HG03439 (cell line): ENCODE results near the gene SIRPD.

Experiments
- ATAC-seq: cut with Tn5 transposase; IDR thresholded peaks from one replicate; pipeline ENCODE4 v1.9.1; 2021; ENCODE audit warnings: mild to moderate bottlenecking, moderate library complexity; ENCODE audit not compliant: unreplicated experiment

Gene SIRPD

GRCh38 chr20:1538655-1539054, 18.9 kb downstream of the SIRPD start:
- ATAC-seq = no peak

- no peak for ATAC-seq
Measured at GRCh38 chr20:1537731-1538058, 19.8 kb downstream of the SIRPD start.

GRCh38 chr20:1536893-1537730, 20.4 kb downstream of the SIRPD start:
- ATAC-seq = no peak

GRCh38 chr20:1535420-1536175, 21.9 kb downstream of the SIRPD start:
- peak; percentile 90 for ATAC-seq

GRCh38 chr20:1534526-1534925, 23.0 kb downstream of the SIRPD start:
- ATAC-seq = no peak

- no peak for ATAC-seq
Measured at GRCh38 chr20:1533059-1533458, 24.4 kb downstream of the SIRPD start.

GRCh38 chr20:1528811-1529210, 28.7 kb downstream of the SIRPD start:
- ATAC-seq = no peak

- ATAC-seq = no peak
Measured at GRCh38 chr20:1527923-1528322, 29.6 kb downstream of the SIRPD start.

- no peak for ATAC-seq
Measured at GRCh38 chr20:1526896-1527295, 30.6 kb downstream of the SIRPD start.

GRCh38 chr20:1526310-1526709, 31.2 kb downstream of the SIRPD start:
- ATAC-seq = no peak

GRCh38 chr20:1524004-1524403, 33.5 kb downstream of the SIRPD start:
- no peak for ATAC-seq

- ATAC-seq = no peak
Measured at GRCh38 chr20:1517010-1517409, 40.5 kb downstream of the SIRPD start.

GRCh38 chr20:1513801-1514200, 43.7 kb downstream of the SIRPD start:
- no peak for ATAC-seq

GRCh38 chr20:1509237-1509636, 48.3 kb downstream of the SIRPD start:
- ATAC-seq = no peak

- no peak for ATAC-seq
Measured at GRCh38 chr20:1508574-1508973, 48.9 kb downstream of the SIRPD start.

GRCh38 chr20:1507276-1507675, 50.2 kb downstream of the SIRPD start:
- ATAC-seq = no peak

GRCh38 chr20:1505871-1506270, 51.6 kb downstream of the SIRPD start:
- no peak for ATAC-seq

GRCh38 chr20:1505361-1505760, 52.1 kb downstream of the SIRPD start:
- no peak for ATAC-seq

- ATAC-seq = peak; percentile 85
Measured at GRCh38 chr20:1503564-1504227, 53.8 kb downstream of the SIRPD start.

GRCh38 chr20:1500496-1500895, 57.0 kb downstream of the SIRPD start:
- no peak for ATAC-seq

GRCh38 chr20:1499528-1500420, 57.7 kb downstream of the SIRPD start:
- no peak for ATAC-seq
